Upper lobe of left lung (tissue), 6 donors: ENCODE measurements around the gene FCAMR. TPM values are rescaled to one million over a fixed set of nuclear protein-coding genes. Genes with fewer than 3 reads are reported as not detected.

Experiments used
- ATAC-seq, 2 donors: fragments of 200-7000 bp; cut with Tn5 transposase; one replicate each; pipeline ENCODE4 v1.9.1; 2022; ENCODE audit warnings: mild to moderate bottlenecking in 2 of 2, moderate library complexity in 2 of 2; ENCODE audit not compliant: low FRiP score in 2 of 2
- DNase-seq, 2 donors: peaks; one replicate each; pipeline ENCODE4 v3.0.0-alpha.2; 2019 to 2020
- H3K27ac ChIP-seq, 4 donors: fragments of 200-600 bp; sonication (generic); one replicate each; pipeline ENCODE4 v1.5.1; 2016 to 2019
- H3K27me3 ChIP-seq, 4 donors: fragments of 200-600 bp; sonication (generic); one replicate each; pipeline ENCODE4 v1.5.1; 2017 to 2019
- H3K36me3 ChIP-seq, 4 donors: fragments of 200-600 bp; sonication (generic); one replicate each; pipeline ENCODE4 v1.5.1; 2016 to 2019
- H3K4me1 ChIP-seq, 4 donors: fragments of 200-600 bp; sonication (generic); one replicate each; pipeline ENCODE4 v1.5.1; 2018 to 2019
- H3K4me3 ChIP-seq, 4 donors: fragments of 200-600 bp; sonication (generic); one replicate each; pipeline ENCODE4 v1.5.1; 2017 to 2019; ENCODE audit warnings: mild to moderate bottlenecking in 2 of 4, moderate library complexity in 1 of 4
- H3K9me3 ChIP-seq, 4 donors: fragments of 200-600 bp; sonication (generic); one replicate each; pipeline ENCODE4 v1.5.1; 2018 to 2019
- EP300 ChIP-seq, 4 donors: sonication (generic); formaldehyde crosslinking; IDR thresholded peaks; one replicate each; pipeline ENCODE4 v1.5.1; 2017; ENCODE audit warnings: antibody characterized with exemption in 4 of 4, control low read depth in 2 of 4
- POLR2A ChIP-seq, 4 donors: fragments of 450-650 bp; IDR thresholded peaks; one replicate each; pipeline ENCODE4 v1.5.1; 2016 to 2017; ENCODE audit warnings: antibody characterized with exemption in 4 of 4, mild to moderate bottlenecking in 2 of 4
- POLR2AphosphoS5 ChIP-seq, 2 donors: sonication (generic); formaldehyde crosslinking; IDR thresholded peaks; one replicate each; pipeline ENCODE4 v1.5.1; 2017; ENCODE audit warnings: antibody characterized with exemption in 2 of 2
- WGBS, 2 donors: methylation state at CpG; one replicate each; pipeline ENCODE4 v1.1.5; 2017 to 2018; 5-methylcytosine and 5-hydroxymethylcytosine counted together
- total RNA-seq, 6 donors: library from RNA; depleted of rRNA in 4 of 6; stranded (reverse); fragments of >200 nt in 4 of 6; gene quantifications; one replicate each; pipeline versions ENCODE4 v1.1.0 to v1.2.1, GENCODE V29; 2016 to 2021
- TF ChIP-seq, protein P1 (sequence below), 6 experiments: fragments of 450-650 bp in 4 of 6; fragments of 200-600 bp in 2 of 6; sonication (generic) in 2 of 6; IDR thresholded peaks; one replicate each; pipeline ENCODE4 v1.5.1; 2016 to 2019; ENCODE audit warnings: antibody characterized with exemption in 6 of 6
- donor health status: DM: no; HTN: no; CAD: no; lungs with moderate emphysema.
- donor health status: DM: no; HTN: yes; CAD: no; lungs with severe emphysema.

Gene FCAMR
- total RNA-seq, 6 donors from 2014 or later = 7.3 TPM; not detected in 5

DNA sequence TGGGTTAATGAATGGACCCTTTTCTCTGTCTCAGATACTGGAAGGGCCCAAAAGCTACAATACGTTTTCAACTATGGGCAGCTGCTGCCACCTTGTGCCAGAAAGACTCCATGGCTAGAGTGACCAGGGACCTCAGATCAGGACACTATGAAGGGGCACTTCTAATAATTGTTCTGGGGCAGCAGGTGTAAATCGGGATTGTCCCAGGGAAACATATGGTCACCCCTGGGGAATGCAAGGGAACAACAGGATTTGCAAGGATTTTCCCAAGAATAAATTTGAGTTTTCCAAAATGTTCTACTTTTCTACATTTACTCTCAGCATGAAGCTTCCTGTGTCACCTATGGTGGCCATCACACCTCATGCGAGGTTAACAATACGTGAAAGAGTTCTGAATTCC is 12.0 kb upstream of the FCAMR start:
- Histone ChIP-seq H3K27me3 (no peaks in the 10 kb centered on the region), H3K9me3 (no peaks in the 10 kb centered on the region), H3K4me1 (peaks cover 0 to 11% (median 0%) of the 10 kb centered on the region in 4 donors), H3K36me3 (no peaks in the 10 kb centered on the region), H3K27ac (no peak overlapping the region), H3K4me3 (no peak overlapping the region)
- TF ChIP-seq POLR2A (IDR thresholded peaks at IDR 0.05) = no peak
- TF ChIP-seq, protein P1, sequence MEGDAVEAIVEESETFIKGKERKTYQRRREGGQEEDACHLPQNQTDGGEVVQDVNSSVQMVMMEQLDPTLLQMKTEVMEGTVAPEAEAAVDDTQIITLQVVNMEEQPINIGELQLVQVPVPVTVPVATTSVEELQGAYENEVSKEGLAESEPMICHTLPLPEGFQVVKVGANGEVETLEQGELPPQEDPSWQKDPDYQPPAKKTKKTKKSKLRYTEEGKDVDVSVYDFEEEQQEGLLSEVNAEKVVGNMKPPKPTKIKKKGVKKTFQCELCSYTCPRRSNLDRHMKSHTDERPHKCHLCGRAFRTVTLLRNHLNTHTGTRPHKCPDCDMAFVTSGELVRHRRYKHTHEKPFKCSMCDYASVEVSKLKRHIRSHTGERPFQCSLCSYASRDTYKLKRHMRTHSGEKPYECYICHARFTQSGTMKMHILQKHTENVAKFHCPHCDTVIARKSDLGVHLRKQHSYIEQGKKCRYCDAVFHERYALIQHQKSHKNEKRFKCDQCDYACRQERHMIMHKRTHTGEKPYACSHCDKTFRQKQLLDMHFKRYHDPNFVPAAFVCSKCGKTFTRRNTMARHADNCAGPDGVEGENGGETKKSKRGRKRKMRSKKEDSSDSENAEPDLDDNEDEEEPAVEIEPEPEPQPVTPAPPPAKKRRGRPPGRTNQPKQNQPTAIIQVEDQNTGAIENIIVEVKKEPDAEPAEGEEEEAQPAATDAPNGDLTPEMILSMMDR (IDR thresholded peaks at IDR 0.05) = peak in 5 of 6 experiments; percentile 51 to 75 (median 55)
- ATAC-seq (peak; percentile 81 to 82), DNase-seq (peak in 1 of 2 donors; percentile 59)
- WGBS, 2 donors = 20 to 21% methylated on average over 4 of the region's 4 CpGs

DNA sequence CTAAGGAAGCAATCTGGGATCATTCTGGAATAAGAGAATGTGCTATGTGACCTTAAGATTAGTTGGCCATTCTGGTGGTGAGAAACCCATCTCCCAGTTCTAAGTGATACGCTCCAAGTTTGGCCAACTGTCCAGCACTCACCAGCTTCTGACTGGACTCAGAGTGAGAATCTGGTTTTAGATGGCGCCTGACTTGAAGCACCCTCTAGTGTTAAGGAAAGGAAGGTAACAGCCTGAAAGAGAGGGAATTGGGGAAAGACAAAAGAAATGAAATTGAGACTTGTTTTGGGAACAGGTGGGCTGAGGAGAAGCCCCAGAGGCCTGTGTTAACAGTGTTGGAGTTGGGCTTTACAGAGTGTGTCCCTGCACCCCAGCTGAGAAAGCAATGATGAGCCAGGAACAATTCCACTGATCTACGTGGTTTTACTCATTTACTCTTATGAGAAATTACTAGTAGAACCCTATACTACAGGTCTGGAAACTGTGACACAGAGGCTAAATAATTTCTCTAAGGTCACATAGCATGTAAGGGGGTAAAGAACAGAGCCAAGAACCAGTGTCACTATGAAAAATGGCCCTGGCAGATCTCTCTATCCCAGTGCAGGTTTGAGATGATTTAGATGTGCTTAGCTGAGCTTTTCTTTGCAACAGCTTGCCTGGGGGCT is 9.3 kb upstream of the FCAMR start:
- Histone ChIP-seq H3K4me3 (no peak overlapping the region), H3K9me3 (no peaks in the 10 kb centered on the region), H3K27me3 (no peaks in the 10 kb centered on the region), H3K4me1 (peaks cover 0 to 7% (median 0%) of the 10 kb centered on the region in 4 donors), H3K27ac (no peak overlapping the region), H3K36me3 (no peaks in the 10 kb centered on the region)
- peak in 1 of 2 donors; percentile 49 for ATAC-seq
- TF ChIP-seq EP300 (IDR thresholded peaks at IDR 0.05) = no peak
- TF ChIP-seq, protein P1 (IDR thresholded peaks at IDR 0.05) = peak in 5 of 6 experiments; percentile 15 to 50 (median 35)
- 83% methylated on average over 3 of the region's 3 CpGs for WGBS, 2 donors
- DNase-seq = peak in 1 of 2 donors; percentile 48

DNA sequence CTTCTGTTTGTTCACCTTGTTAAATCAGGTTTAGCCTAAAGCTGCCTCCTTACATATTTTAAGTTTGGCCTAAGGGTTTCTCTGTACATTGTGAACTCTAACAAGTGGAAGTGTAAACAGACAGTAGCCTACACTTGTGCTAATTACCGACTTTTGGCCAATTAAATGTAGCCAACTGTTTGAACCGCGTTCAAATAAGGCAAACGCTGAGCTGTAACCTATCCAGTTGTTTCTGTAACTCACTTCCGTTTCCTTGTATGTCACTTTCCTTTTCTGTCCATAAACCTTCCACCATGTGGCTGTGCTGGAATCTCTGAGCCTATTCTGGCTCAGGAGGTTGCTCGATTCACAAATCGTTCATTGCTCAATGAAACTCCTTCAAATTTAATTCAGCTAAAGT is 8.0 kb upstream of the FCAMR start:
- H3K27me3 ChIP-seq = no peaks in the 10 kb centered on the region
- TF ChIP-seq, protein P1 (IDR thresholded peaks at IDR 0.05) = no peak
- no peak for TF ChIP-seq POLR2AphosphoS5 (IDR thresholded peaks at IDR 0.05)
- no peak for TF ChIP-seq EP300 (IDR thresholded peaks at IDR 0.05)
- no peak for TF ChIP-seq POLR2A (IDR thresholded peaks at IDR 0.05)
- peaks cover 0 to 7% (median 0%) of the 10 kb centered on the region in 4 donors for H3K4me1 ChIP-seq
- no peaks in the 10 kb centered on the region for H3K9me3 ChIP-seq
- ATAC-seq (peak in 1 of 2 donors; percentile 23), DNase-seq (no peak)
- no peaks in the 10 kb centered on the region for H3K36me3 ChIP-seq
- peak overlapping the region in 1 of 4 donors; percentile 29 for H3K27ac ChIP-seq
- WGBS, 2 donors = 62 to 65% methylated on average over 7 of the region's 7 CpGs
- H3K4me3 ChIP-seq = no peak overlapping the region

DNA sequence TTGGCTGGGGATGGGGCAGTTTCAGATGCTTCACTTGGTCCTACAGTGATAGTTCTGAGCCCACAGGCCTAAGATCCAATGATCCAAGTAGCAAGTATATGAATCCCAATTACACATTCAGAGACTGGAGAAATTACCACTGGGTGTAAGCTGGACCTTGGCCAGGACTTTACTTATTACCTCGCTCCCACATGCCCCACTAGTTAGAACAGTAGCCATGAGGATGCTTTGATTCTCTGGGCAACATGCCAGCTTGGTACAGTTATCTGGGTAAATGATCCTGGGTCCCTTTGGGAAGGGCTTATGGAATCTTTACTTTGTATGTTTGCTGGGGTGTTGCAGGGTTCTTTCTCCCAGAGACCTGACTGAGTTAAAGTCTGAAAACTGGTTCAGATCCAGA is 5.0 kb upstream of the FCAMR start:
- Histone ChIP-seq H3K4me1 (peaks cover 0 to 7% (median 0%) of the 10 kb centered on the region in 4 donors), H3K36me3 (no peaks in the 10 kb centered on the region), H3K4me3 (no peak overlapping the region), H3K27me3 (no peaks in the 10 kb centered on the region), H3K27ac (no peak overlapping the region), H3K9me3 (no peaks in the 10 kb centered on the region)
- TF ChIP-seq, protein P1 (IDR thresholded peaks at IDR 0.05) = no peak
- no peak for TF ChIP-seq POLR2AphosphoS5 (IDR thresholded peaks at IDR 0.05)
- TF ChIP-seq POLR2A (IDR thresholded peaks at IDR 0.05) = no peak
- no peak for TF ChIP-seq EP300 (IDR thresholded peaks at IDR 0.05)
- ATAC-seq = no peak
- no peak for DNase-seq
- WGBS, 2 donors = 91 to 93% methylated on average over 1 of the region's 1 CpG

DNA sequence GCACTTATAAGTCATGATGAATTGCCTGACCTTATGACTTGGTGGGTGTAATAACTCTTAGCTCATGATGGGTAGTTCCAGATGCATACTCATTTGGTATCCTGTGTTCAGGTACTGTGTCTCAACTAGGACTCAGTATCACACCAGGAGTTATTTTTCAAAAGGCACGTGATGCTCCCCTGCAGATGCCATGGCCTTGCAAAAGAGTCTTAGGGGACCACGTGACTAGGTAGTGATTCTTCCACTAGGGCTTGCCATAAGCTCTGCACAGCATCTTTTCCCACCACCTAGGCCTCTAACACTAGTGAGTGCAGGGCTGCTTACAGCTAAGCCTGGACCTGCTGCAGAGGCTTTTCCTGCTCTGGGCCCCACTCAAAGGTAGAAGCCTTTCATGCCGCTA is 3.9 kb upstream of the FCAMR start:
- WGBS, 2 donors = 87 to 100% methylated on average over 1 to 3 of the region's 3 CpGs
- Histone ChIP-seq H3K4me1 (peaks cover 0 to 6% (median 1%) of the 10 kb centered on the region in 4 donors), H3K36me3 (no peaks in the 10 kb centered on the region), H3K27ac (no peak overlapping the region), H3K4me3 (no peak overlapping the region), H3K9me3 (no peaks in the 10 kb centered on the region), H3K27me3 (no peaks in the 10 kb centered on the region)
- DNase-seq = no peak
- TF ChIP-seq EP300 (IDR thresholded peaks at IDR 0.05) (no peak), POLR2A (IDR thresholded peaks at IDR 0.05) (no peak), POLR2AphosphoS5 (IDR thresholded peaks at IDR 0.05) (no peak)
- TF ChIP-seq, protein P1 (IDR thresholded peaks at IDR 0.05) = no peak
- no peak for ATAC-seq
